ENCODE results near the gene CDC20. TPM values are rescaled to one million over a fixed set of nuclear protein-coding genes. Genes with fewer than 3 reads are reported as not detected.

Gene CDC20
- total RNA-seq, 5 donors from 2014 or later (not counting 1 experiment from before 2014, with no cell fraction given), result 0.88 to 2.8 (median 1.9) TPM

DNA sequence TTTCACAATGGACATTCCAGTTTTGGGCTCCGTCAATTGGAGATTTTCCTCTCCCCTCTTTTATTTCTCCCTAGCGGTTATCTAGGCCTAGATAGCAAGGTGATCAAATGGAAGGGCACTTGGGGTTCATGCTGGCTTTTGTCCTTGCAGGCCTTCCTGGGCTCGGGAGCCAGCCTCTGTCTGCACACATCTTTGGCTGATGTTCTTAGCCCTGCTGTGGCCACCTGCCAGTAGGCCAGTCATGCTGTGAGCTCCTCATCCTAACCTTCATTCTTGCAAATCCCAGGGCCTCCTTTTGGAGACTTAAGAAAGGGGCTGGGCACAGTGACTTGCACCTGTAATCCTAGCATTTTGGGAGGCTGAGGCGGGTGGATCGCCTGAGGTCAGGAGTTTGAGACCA, 44.5 kb upstream of the CDC20 start:
- POLR2A ChIA-PET, result no interaction called here
- Mint-ChIP-seq H3K27ac (no peak overlapping the region), H3K27me3 (no peaks in the 10 kb centered on the region), H3K36me3 (no peaks in the 10 kb centered on the region), H3K4me3 (no peak overlapping the region), H3K9me3 (no peaks in the 10 kb centered on the region), H3K4me1 (no peaks in the 10 kb centered on the region)
- WGBS (ENCODE audit: insufficient coverage), result 100% methylated on average over 2 of the region's 5 CpGs
- Histone ChIP-seq H3K4me1 (ENCODE audit: control insufficient read depth in 1 of 2, extremely low read depth in 1 of 2, insufficient read depth in 2 of 2, low read length in 2 of 2) (no peaks in the 10 kb centered on the region), H3K36me3 (ENCODE audit: control insufficient read depth in 2 of 2, extremely low read depth in 1 of 2, insufficient read depth in 1 of 2, low read length in 1 of 2) (no peaks in the 10 kb centered on the region), H3K27ac (ENCODE audit: low read length) (no peak overlapping the region), H3K4me3 (ENCODE audit: control insufficient read depth in 1 of 2, extremely low read depth in 1 of 2, low read length in 1 of 2) (no peak overlapping the region), H3K9me3 (no peaks in the 10 kb centered on the region), H3K27me3 (replicated peaks in 1 of 2; ENCODE audit: control insufficient read depth in 2 of 2, extremely low read depth in 1 of 2, insufficient read depth in 2 of 2, low read length in 1 of 2) (peaks cover 0 to 9% of the 10 kb centered on the region in 2 experiments)
- no peak for DNase-seq
- no peak for ATAC-seq (replicated peaks in 1 of 4)
- CTCF ChIA-PET, result no interaction called here

DNA sequence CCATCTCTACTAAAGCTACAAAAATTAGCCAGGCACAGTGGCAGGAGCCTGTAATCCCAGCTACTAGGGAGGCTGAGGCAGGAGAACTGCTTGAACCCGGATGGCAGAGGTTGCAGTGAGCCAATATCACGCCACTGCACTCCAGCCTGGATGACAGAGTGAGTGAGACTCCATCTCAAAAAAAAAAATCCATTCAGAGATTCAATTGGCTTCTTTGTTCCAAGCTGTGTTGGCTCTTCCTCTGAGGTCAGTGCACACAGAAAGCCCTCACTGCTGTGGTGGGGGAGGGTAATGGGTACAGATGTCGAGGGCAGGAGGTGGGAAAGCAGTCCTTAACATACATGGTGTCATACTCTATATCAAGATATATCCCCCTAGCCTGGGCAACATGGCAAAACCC, 43.3 kb upstream of the CDC20 start:
- H3K4me3 Mint-ChIP-seq, result no peak overlapping the region
- H3K4me1 Mint-ChIP-seq, result no peaks in the 10 kb centered on the region
- ChIA-PET CTCF (no interaction called here), POLR2A (interaction anchor here in 1 of 2 donors (0.5 kb wide), 1 partner anchor 1541 kb away, joined by 15 read pairs; no protein-coding TSS in a partner anchor)
- no peaks in the 10 kb centered on the region for H3K36me3 ChIP-seq (ENCODE audit: control insufficient read depth in 2 of 2, extremely low read depth in 1 of 2, insufficient read depth in 1 of 2, low read length in 1 of 2)
- no peaks in the 10 kb centered on the region for H3K4me1 ChIP-seq (ENCODE audit: control insufficient read depth in 1 of 2, extremely low read depth in 1 of 2, insufficient read depth in 2 of 2, low read length in 2 of 2)
- H3K9me3 Mint-ChIP-seq, result no peaks in the 10 kb centered on the region
- ATAC-seq (replicated peaks in 1 of 4) (no peak), DNase-seq (no peak)
- no peak overlapping the region for H3K4me3 ChIP-seq (ENCODE audit: control insufficient read depth in 1 of 2, extremely low read depth in 1 of 2, low read length in 1 of 2)
- H3K27ac Mint-ChIP-seq, result no peak overlapping the region
- no CpG with 5 or more reads among the region's 3 CpGs for WGBS (ENCODE audit: insufficient coverage)
- H3K27me3 Mint-ChIP-seq, result no peaks in the 10 kb centered on the region
- H3K27me3 ChIP-seq (replicated peaks in 1 of 2; ENCODE audit: control insufficient read depth in 2 of 2, extremely low read depth in 1 of 2, insufficient read depth in 2 of 2, low read length in 1 of 2), result peaks cover 0 to 5% of the 10 kb centered on the region in 2 experiments
- H3K36me3 Mint-ChIP-seq, result no peaks in the 10 kb centered on the region
- no peaks in the 10 kb centered on the region for H3K9me3 ChIP-seq
- H3K27ac ChIP-seq (ENCODE audit: low read length), result no peak overlapping the region

DNA sequence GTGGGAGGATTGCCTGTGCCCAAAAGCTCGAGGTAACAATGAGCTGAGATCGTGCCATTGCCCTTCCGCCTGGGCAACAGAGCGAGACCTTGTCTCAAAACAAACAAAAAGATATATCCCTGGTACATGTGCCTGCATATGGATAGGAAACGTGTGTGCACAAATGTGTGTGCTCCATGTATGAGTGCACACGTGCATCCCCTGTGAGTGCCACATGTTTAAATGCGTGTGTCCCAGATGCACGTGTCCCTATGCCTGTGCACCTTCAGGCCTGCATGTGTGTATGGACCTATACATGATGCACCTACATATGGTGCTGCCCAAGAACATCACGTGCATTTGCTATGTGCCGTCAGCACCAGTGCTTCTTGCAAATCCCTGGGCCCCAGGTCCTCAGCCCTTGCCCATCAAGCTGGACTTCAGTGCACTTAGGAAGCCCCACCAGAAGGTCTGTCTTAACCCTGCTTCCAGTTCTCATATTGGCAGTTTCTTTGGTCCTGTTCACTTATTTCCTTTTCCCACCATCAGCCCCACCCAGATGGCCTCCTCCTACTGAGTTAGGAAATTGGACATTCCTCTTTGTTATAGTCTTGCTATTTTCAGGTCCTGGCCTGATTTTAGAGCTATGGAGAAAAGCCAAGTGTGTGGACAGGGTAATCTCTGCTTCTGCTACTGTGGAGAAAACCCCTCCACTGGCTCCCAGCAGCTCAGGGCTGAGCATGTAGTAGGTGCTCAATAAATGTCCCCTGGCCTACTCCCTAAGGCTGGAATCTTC, 42.6 kb upstream of the CDC20 start:
- no peaks in the 10 kb centered on the region for H3K27me3 Mint-ChIP-seq
- ATAC-seq (replicated peaks in 1 of 4) (no peak), DNase-seq (no peak)
- no peaks in the 10 kb centered on the region for H3K36me3 Mint-ChIP-seq
- ChIA-PET POLR2A (interaction anchor here in 1 of 2 donors (0.5 kb wide), 1 partner anchor 1540 kb away, joined by 15 read pairs; no protein-coding TSS in a partner anchor), CTCF (interaction anchor here in 1 of 2 donors (0.6 kb wide), 1 partner anchor 1534 kb away, joined by 3 read pairs; no protein-coding TSS in a partner anchor)
- H3K27ac Mint-ChIP-seq, result no peak overlapping the region
- H3K9me3 Mint-ChIP-seq, result no peaks in the 10 kb centered on the region
- 83% methylated on average over 7 of the region's 10 CpGs for WGBS (ENCODE audit: insufficient coverage)
- Histone ChIP-seq H3K4me1 (ENCODE audit: control insufficient read depth in 1 of 2, extremely low read depth in 1 of 2, insufficient read depth in 2 of 2, low read length in 2 of 2) (no peaks in the 10 kb centered on the region), H3K9me3 (no peaks in the 10 kb centered on the region), H3K36me3 (ENCODE audit: control insufficient read depth in 2 of 2, extremely low read depth in 1 of 2, insufficient read depth in 1 of 2, low read length in 1 of 2) (no peaks in the 10 kb centered on the region), H3K27me3 (replicated peaks in 1 of 2; ENCODE audit: control insufficient read depth in 2 of 2, extremely low read depth in 1 of 2, insufficient read depth in 2 of 2, low read length in 1 of 2) (peaks cover 0 to 5% of the 10 kb centered on the region in 2 experiments), H3K27ac (ENCODE audit: low read length) (no peak overlapping the region), H3K4me3 (ENCODE audit: control insufficient read depth in 1 of 2, extremely low read depth in 1 of 2, low read length in 1 of 2) (no peak overlapping the region)
- no peaks in the 10 kb centered on the region for H3K4me1 Mint-ChIP-seq
- no peak overlapping the region for H3K4me3 Mint-ChIP-seq

DNA sequence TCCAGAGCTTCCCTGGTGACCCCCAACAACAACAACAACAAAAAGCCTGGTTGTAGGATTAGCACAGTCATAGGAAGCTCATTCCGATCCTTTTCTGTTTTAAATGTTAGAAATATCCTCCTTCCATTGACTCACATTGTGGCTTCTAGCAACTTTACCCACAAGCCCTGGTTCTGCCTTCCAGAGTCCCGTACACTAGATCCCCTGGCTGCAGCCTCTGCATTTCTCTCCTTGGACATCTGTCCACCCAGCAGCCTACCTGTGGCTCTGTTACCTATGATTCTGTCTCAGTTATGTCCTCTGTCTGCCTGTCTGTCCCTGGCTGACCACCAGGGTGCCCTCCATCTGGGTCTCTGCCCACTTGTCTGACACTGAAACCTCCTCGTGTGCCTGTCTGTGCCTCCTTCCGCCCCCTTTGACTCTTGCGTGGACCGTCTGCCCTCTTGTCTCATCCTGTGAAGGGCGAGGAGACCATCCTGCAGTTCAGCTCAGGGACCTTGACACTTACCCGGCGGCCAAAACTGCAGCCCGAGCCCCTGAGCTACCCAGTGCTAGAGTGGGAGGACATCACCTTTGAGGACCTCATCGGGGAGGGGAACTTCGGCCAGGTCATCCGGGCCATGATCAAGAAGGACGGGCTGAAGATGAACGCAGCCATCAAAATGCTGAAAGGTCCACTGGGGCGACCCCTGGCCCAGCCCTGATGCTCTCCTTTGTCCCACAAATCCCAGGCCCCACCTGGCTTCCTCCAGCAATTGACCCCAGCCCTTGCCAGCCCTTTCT, 41.9 kb upstream of the CDC20 start:
- ChIA-PET POLR2A (no interaction called here), CTCF (interaction anchor here in 1 of 2 donors (0.6 kb wide), 1 partner anchor 1534 kb away, joined by 3 read pairs; no protein-coding TSS in a partner anchor)
- Mint-ChIP-seq H3K4me1 (no peaks in the 10 kb centered on the region), H3K9me3 (no peaks in the 10 kb centered on the region), H3K36me3 (no peaks in the 10 kb centered on the region), H3K4me3 (no peak overlapping the region), H3K27ac (no peak overlapping the region), H3K27me3 (no peaks in the 10 kb centered on the region)
- Histone ChIP-seq H3K4me3 (ENCODE audit: control insufficient read depth in 1 of 2, extremely low read depth in 1 of 2, low read length in 1 of 2) (no peak overlapping the region), H3K4me1 (ENCODE audit: control insufficient read depth in 1 of 2, extremely low read depth in 1 of 2, insufficient read depth in 2 of 2, low read length in 2 of 2) (no peaks in the 10 kb centered on the region), H3K27me3 (replicated peaks in 1 of 2; ENCODE audit: control insufficient read depth in 2 of 2, extremely low read depth in 1 of 2, insufficient read depth in 2 of 2, low read length in 1 of 2) (peaks cover 0 to 5% of the 10 kb centered on the region in 2 experiments), H3K36me3 (ENCODE audit: control insufficient read depth in 2 of 2, extremely low read depth in 1 of 2, insufficient read depth in 1 of 2, low read length in 1 of 2) (no peaks in the 10 kb centered on the region), H3K27ac (ENCODE audit: low read length) (no peak overlapping the region), H3K9me3 (no peaks in the 10 kb centered on the region)
- ATAC-seq (replicated peaks in 1 of 4), result no peak
- WGBS (ENCODE audit: insufficient coverage), result 87% methylated on average over 16 of the region's 16 CpGs
- DNase-seq, result no peak

DNA sequence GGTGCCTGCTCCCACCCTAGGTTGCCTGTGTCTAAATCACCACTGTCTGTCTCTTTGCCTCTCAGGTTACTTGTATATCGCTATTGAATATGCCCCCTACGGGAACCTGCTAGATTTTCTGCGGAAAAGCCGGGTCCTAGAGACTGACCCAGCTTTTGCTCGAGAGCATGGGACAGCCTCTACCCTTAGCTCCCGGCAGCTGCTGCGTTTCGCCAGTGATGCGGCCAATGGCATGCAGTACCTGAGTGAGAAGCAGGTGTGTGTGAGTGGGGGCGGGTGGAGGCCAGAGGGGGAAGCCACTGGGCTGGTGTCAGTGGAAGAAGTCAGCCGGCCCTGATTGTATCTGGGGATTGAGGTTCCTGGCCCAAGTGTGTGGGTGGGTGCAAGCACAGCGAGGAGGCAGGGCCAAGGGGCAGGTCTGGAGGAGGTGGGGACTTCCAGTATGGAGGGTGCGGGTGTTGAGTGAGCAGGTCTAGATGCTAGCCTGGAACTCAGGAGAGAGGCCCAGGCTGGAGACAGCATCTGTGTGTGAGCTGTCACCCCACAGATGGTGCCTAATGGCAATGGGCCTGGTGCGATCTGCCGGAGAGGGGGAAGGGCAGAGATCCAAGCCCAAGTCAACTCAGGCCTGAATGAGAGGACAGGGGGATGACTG, 40.8 kb upstream of the CDC20 start:
- POLR2A ChIA-PET, result no interaction called here
- Mint-ChIP-seq H3K9me3 (no peaks in the 10 kb centered on the region), H3K27ac (no peak overlapping the region), H3K4me3 (no peak overlapping the region), H3K4me1 (no peaks in the 10 kb centered on the region), H3K27me3 (no peaks in the 10 kb centered on the region), H3K36me3 (no peaks in the 10 kb centered on the region)
- H3K27ac ChIP-seq (ENCODE audit: low read length), result no peak overlapping the region
- ATAC-seq (replicated peaks in 1 of 4) (no peak), DNase-seq (no peak)
- no peaks in the 10 kb centered on the region for H3K4me1 ChIP-seq (ENCODE audit: control insufficient read depth in 1 of 2, extremely low read depth in 1 of 2, insufficient read depth in 2 of 2, low read length in 2 of 2)
- CTCF ChIA-PET, result no interaction called here
- H3K27me3 ChIP-seq (replicated peaks in 1 of 2; ENCODE audit: control insufficient read depth in 2 of 2, extremely low read depth in 1 of 2, insufficient read depth in 2 of 2, low read length in 1 of 2), result peaks cover 0 to 3% of the 10 kb centered on the region in 2 experiments
- no peaks in the 10 kb centered on the region for H3K36me3 ChIP-seq (ENCODE audit: control insufficient read depth in 2 of 2, extremely low read depth in 1 of 2, insufficient read depth in 1 of 2, low read length in 1 of 2)
- no peak overlapping the region for H3K4me3 ChIP-seq (ENCODE audit: control insufficient read depth in 1 of 2, extremely low read depth in 1 of 2, low read length in 1 of 2)
- no peaks in the 10 kb centered on the region for H3K9me3 ChIP-seq
- 81% methylated on average over 10 of the region's 15 CpGs for WGBS (ENCODE audit: insufficient coverage)

DNA sequence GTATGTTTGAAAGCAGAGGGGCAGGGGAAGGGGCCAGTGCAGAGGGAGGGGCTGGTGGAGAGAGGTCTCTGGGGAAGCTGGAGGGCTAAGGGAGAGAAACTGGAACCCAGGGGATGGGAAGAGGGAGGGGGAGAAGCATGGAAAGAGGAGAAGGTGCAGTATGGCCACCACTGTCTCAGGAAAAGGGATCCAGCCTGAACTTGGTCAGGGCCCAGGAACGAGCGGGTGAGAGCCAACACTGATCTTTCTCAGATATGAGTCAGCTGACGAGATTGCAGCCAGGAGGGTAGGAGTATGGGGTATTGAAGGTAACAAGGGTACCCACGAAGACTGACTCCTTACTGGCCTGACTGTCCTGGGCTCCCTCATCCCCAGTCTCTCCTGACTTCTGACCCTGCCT, 40.0 kb upstream of the CDC20 start:
- POLR2A ChIA-PET, result no interaction called here
- Mint-ChIP-seq H3K9me3 (no peaks in the 10 kb centered on the region), H3K27me3 (no peaks in the 10 kb centered on the region), H3K36me3 (no peaks in the 10 kb centered on the region), H3K4me1 (no peaks in the 10 kb centered on the region), H3K4me3 (no peak overlapping the region), H3K27ac (no peak overlapping the region)
- 70% methylated on average over 2 of the region's 4 CpGs for WGBS (ENCODE audit: insufficient coverage)
- DNase-seq, result no peak
- CTCF ChIA-PET, result no interaction called here
- no peaks in the 10 kb centered on the region for H3K9me3 ChIP-seq
- H3K36me3 ChIP-seq (ENCODE audit: control insufficient read depth in 2 of 2, extremely low read depth in 1 of 2, insufficient read depth in 1 of 2, low read length in 1 of 2), result no peaks in the 10 kb centered on the region
- H3K27ac ChIP-seq (ENCODE audit: low read length), result no peak overlapping the region
- ATAC-seq (replicated peaks in 1 of 4), result no peak
- H3K4me1 ChIP-seq (ENCODE audit: control insufficient read depth in 1 of 2, extremely low read depth in 1 of 2, insufficient read depth in 2 of 2, low read length in 2 of 2), result no peaks in the 10 kb centered on the region
- peaks cover 0 to 3% of the 10 kb centered on the region in 2 experiments for H3K27me3 ChIP-seq (replicated peaks in 1 of 2; ENCODE audit: control insufficient read depth in 2 of 2, extremely low read depth in 1 of 2, insufficient read depth in 2 of 2, low read length in 1 of 2)
- no peak overlapping the region for H3K4me3 ChIP-seq (ENCODE audit: control insufficient read depth in 1 of 2, extremely low read depth in 1 of 2, low read length in 1 of 2)
